Measurements from ENCODE around the gene KNTC1. TPM values are rescaled to one million over a fixed set of nuclear protein-coding genes. Genes with fewer than 3 reads are reported as not detected.
A peak's percentile ranks its signal among the peaks of the same experiment; 100 is the strongest.
"Not testable (repeated sequence)": the region's sequence is repeated elsewhere in the genome, so short reads cannot be mapped to it uniquely, and the experiment has no call there.

Gene KNTC1
- 34.0 TPM for total RNA-seq (ENCODE audit: unreplicated experiment)
- long read RNA-seq: 0 reads

- Mint-ChIP-seq H3K27ac (ENCODE audit: unreplicated experiment) (no peak within 1 kb of the TSS), H3K4me3 (ENCODE audit: unreplicated experiment) (no peak within 1 kb of the TSS), H3K9me3 (ENCODE audit: unreplicated experiment) (peaks cover 2% of the 10 kb centered on the region), H3K27me3 (ENCODE audit: unreplicated experiment) (no peaks in the 10 kb centered on the region), H3K4me1 (ENCODE audit: low read depth, unreplicated experiment) (peaks cover 15% of the 10 kb centered on the region), H3K36me3 (ENCODE audit: unreplicated experiment) (no peaks in the 10 kb centered on the region)
- DNase-seq: peak; percentile 95
- no peak for TF ChIP-seq CTCF (IDR thresholded peaks at IDR 0.05; ENCODE audit: partially characterized antibody, unreplicated experiment)
These were observed at the start of gene KNTC1, which contains the start of gene RSRC2 for GRCh38 chr12:122526683-122527477. KNTC1 (plus strand) TSS chr12:122527249; CDS start chr12:122530064, 2,815 bp downstream. RSRC2 (minus strand) TSS chr12:122526936; CDS start chr12:122526853, 83 bp downstream.

- no peak for DNase-seq
- H3K27ac Mint-ChIP-seq (ENCODE audit: unreplicated experiment): no peak overlapping the region
- no peak for TF ChIP-seq CTCF (IDR thresholded peaks at IDR 0.05; ENCODE audit: partially characterized antibody, unreplicated experiment)
- peaks cover 4% of the 10 kb centered on the region for H3K27me3 Mint-ChIP-seq (ENCODE audit: unreplicated experiment)
- H3K9me3 Mint-ChIP-seq (ENCODE audit: unreplicated experiment): no peaks in the 10 kb centered on the region
- peaks cover 3% of the 10 kb centered on the region for H3K36me3 Mint-ChIP-seq (ENCODE audit: unreplicated experiment)
- H3K4me3 Mint-ChIP-seq (ENCODE audit: unreplicated experiment): no peak overlapping the region
- no peaks in the 10 kb centered on the region for H3K4me1 Mint-ChIP-seq (ENCODE audit: low read depth, unreplicated experiment)
These were observed 46.3 kb upstream of the KNTC1 start for GRCh38 chr12:122480753-122481152.

GRCh38 chr12:122481861-122482260 is 45.2 kb upstream of the KNTC1 start:
- Mint-ChIP-seq H3K4me1 (ENCODE audit: low read depth, unreplicated experiment) (no peaks in the 10 kb centered on the region), H3K27me3 (ENCODE audit: unreplicated experiment) (peaks cover 4% of the 10 kb centered on the region), H3K9me3 (ENCODE audit: unreplicated experiment) (no peaks in the 10 kb centered on the region), H3K4me3 (ENCODE audit: unreplicated experiment) (no peak overlapping the region), H3K27ac (ENCODE audit: unreplicated experiment) (no peak overlapping the region), H3K36me3 (ENCODE audit: unreplicated experiment) (peaks cover 5% of the 10 kb centered on the region)
- TF ChIP-seq CTCF (IDR thresholded peaks at IDR 0.05; ENCODE audit: partially characterized antibody, unreplicated experiment): no peak
- DNase-seq: no peak

- no peaks in the 10 kb centered on the region for H3K9me3 Mint-ChIP-seq (ENCODE audit: unreplicated experiment)
- no peaks in the 10 kb centered on the region for H3K4me1 Mint-ChIP-seq (ENCODE audit: low read depth, unreplicated experiment)
- no peak overlapping the region for H3K27ac Mint-ChIP-seq (ENCODE audit: unreplicated experiment)
- no peak overlapping the region for H3K4me3 Mint-ChIP-seq (ENCODE audit: unreplicated experiment)
- DNase-seq: no peak
- TF ChIP-seq CTCF (IDR thresholded peaks at IDR 0.05; ENCODE audit: partially characterized antibody, unreplicated experiment): no peak
- H3K27me3 Mint-ChIP-seq (ENCODE audit: unreplicated experiment): peaks cover 4% of the 10 kb centered on the region
- H3K36me3 Mint-ChIP-seq (ENCODE audit: unreplicated experiment): peaks cover 7% of the 10 kb centered on the region
These were observed 43.1 kb upstream of the KNTC1 start for GRCh38 chr12:122483969-122484368.

GRCh38 chr12:122484385-122484784 is 42.7 kb upstream of the KNTC1 start:
- not testable (repeated sequence) for DNase-seq; H3K27me3 Mint-ChIP-seq (ENCODE audit: unreplicated experiment); H3K4me3 Mint-ChIP-seq (ENCODE audit: unreplicated experiment); H3K36me3 Mint-ChIP-seq (ENCODE audit: unreplicated experiment); H3K9me3 Mint-ChIP-seq (ENCODE audit: unreplicated experiment); H3K4me1 Mint-ChIP-seq (ENCODE audit: low read depth, unreplicated experiment)
- peak overlapping the region; percentile 10 for H3K27ac Mint-ChIP-seq (ENCODE audit: unreplicated experiment)

- not testable (repeated sequence) for H3K4me3 Mint-ChIP-seq (ENCODE audit: unreplicated experiment); H3K4me1 Mint-ChIP-seq (ENCODE audit: low read depth, unreplicated experiment); H3K36me3 Mint-ChIP-seq (ENCODE audit: unreplicated experiment); H3K9me3 Mint-ChIP-seq (ENCODE audit: unreplicated experiment); H3K27me3 Mint-ChIP-seq (ENCODE audit: unreplicated experiment); DNase-seq; H3K27ac Mint-ChIP-seq (ENCODE audit: unreplicated experiment)
These were observed 40.7 kb upstream of the KNTC1 start for GRCh38 chr12:122486360-122486759.

All from glutamatergic neuron (in vitro differentiated cells).